ENCODE measurements around the gene GBP3.

GRCh38 chr1:89060091-89060490 lies 37.4 kb upstream of the GBP3 start:
- no peak for TF ChIP-seq CTCF (IDR thresholded peaks at IDR 0.05)
- TF ChIP-seq POLR2AphosphoS5 (IDR thresholded peaks at IDR 0.05) = no peak
- TF ChIP-seq POLR2A (IDR thresholded peaks at IDR 0.05) = no peak
- no peak for TF ChIP-seq EP300 (IDR thresholded peaks at IDR 0.05; ENCODE audit: low read depth)
